Nephron progenitor cell (in vitro differentiated cells): ENCODE results near the gene LRP2BP.
"Not testable (repeated sequence)": the region's sequence is repeated elsewhere in the genome, so short reads cannot be mapped to it uniquely, and the experiment has no call there.

Experiments
- DNase-seq: peaks from one replicate; pipeline ENCODE4 v3.0.0; 2021
- H3K27ac Mint-ChIP-seq: 2 replicates; pipeline ENCODE4 v1.8.0; 2021; ENCODE audit warnings: mild to moderate bottlenecking, moderate library complexity, mixed read lengths
- H3K27me3 Mint-ChIP-seq: 2 replicates; pipeline ENCODE4 v1.8.0; 2021; ENCODE audit warnings: mild to moderate bottlenecking, low read depth, mixed read lengths; ENCODE audit not compliant: poor library complexity
- H3K36me3 Mint-ChIP-seq: 2 replicates; pipeline ENCODE4 v1.8.0; 2021; ENCODE audit warnings: low read depth, mixed read lengths
- H3K4me1 Mint-ChIP-seq: 2 replicates; pipeline ENCODE4 v1.8.0; 2021; ENCODE audit warnings: mixed read lengths
- H3K4me3 Mint-ChIP-seq: 2 replicates; pipeline ENCODE4 v1.8.0; 2021; ENCODE audit warnings: mild to moderate bottlenecking, moderate library complexity, mixed read lengths
- H3K9me3 Mint-ChIP-seq: 2 replicates; pipeline ENCODE4 v1.8.0; 2021; ENCODE audit warnings: mild to moderate bottlenecking, moderate library complexity, mixed read lengths
- TF ChIP-seq, protein P1 (sequence below): fragments of 200-600 bp; sonication (generic); IDR thresholded peaks from 2 replicates; pipeline ENCODE4 v1.5.0; 2021; ENCODE audit warnings: antibody characterized with exemption

Gene LRP2BP

DNA sequence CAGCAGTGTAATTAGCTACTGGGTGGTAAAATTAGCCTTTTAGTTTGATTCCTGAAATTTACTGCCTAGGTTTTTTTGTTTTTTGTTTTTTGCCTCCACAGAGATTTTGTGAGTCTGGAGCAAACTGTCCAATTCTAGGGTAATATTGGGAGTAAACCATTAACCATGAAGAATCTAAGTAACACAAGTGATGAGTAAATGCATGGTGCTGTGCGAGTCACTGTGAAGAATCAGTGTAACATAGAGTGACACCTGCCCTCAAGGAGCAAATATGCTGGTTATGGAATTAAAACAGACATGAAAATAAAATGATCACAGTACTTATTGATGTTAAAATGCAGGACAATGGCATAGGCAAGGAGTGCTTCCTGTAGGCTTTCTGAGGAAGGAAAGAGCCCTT is 60.1 kb downstream of the LRP2BP start:
- H3K9me3 Mint-ChIP-seq: peaks cover 27% of the 10 kb centered on the region
- H3K4me1 Mint-ChIP-seq: peaks cover 5% of the 10 kb centered on the region
- TF ChIP-seq, protein P1, sequence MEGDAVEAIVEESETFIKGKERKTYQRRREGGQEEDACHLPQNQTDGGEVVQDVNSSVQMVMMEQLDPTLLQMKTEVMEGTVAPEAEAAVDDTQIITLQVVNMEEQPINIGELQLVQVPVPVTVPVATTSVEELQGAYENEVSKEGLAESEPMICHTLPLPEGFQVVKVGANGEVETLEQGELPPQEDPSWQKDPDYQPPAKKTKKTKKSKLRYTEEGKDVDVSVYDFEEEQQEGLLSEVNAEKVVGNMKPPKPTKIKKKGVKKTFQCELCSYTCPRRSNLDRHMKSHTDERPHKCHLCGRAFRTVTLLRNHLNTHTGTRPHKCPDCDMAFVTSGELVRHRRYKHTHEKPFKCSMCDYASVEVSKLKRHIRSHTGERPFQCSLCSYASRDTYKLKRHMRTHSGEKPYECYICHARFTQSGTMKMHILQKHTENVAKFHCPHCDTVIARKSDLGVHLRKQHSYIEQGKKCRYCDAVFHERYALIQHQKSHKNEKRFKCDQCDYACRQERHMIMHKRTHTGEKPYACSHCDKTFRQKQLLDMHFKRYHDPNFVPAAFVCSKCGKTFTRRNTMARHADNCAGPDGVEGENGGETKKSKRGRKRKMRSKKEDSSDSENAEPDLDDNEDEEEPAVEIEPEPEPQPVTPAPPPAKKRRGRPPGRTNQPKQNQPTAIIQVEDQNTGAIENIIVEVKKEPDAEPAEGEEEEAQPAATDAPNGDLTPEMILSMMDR: no peak
- H3K27me3 Mint-ChIP-seq: peaks cover 4% of the 10 kb centered on the region
- DNase-seq: no peak
- H3K36me3 Mint-ChIP-seq: peaks cover 55% of the 10 kb centered on the region
- no peak overlapping the region for H3K4me3 Mint-ChIP-seq
- H3K27ac Mint-ChIP-seq: no peak overlapping the region

DNA sequence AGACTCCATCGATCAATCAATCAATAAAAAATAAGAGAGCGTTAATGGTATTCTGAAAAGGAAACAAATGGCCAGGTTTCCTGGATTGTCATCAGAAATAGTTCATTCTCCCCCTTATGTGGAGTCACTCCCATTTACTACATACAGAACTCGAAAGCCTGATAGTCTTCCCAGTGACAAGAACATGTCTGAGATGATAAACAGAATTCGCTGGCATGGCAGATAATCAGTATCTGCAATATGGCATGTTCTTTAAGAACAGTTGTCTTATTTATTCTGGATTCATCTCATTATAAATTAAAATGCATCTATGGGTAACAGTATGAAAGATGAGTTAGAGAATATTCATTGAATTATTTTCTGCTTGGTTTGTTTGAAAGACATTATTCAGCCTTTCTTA is 61.4 kb downstream of the LRP2BP start:
- Mint-ChIP-seq H3K4me3 (no peak overlapping the region), H3K9me3 (peaks cover 35% of the 10 kb centered on the region), H3K36me3 (peaks cover 57% of the 10 kb centered on the region), H3K27ac (no peak overlapping the region), H3K27me3 (peaks cover 4% of the 10 kb centered on the region), H3K4me1 (no peaks in the 10 kb centered on the region)
- TF ChIP-seq, protein P1: no peak
- DNase-seq: no peak

DNA sequence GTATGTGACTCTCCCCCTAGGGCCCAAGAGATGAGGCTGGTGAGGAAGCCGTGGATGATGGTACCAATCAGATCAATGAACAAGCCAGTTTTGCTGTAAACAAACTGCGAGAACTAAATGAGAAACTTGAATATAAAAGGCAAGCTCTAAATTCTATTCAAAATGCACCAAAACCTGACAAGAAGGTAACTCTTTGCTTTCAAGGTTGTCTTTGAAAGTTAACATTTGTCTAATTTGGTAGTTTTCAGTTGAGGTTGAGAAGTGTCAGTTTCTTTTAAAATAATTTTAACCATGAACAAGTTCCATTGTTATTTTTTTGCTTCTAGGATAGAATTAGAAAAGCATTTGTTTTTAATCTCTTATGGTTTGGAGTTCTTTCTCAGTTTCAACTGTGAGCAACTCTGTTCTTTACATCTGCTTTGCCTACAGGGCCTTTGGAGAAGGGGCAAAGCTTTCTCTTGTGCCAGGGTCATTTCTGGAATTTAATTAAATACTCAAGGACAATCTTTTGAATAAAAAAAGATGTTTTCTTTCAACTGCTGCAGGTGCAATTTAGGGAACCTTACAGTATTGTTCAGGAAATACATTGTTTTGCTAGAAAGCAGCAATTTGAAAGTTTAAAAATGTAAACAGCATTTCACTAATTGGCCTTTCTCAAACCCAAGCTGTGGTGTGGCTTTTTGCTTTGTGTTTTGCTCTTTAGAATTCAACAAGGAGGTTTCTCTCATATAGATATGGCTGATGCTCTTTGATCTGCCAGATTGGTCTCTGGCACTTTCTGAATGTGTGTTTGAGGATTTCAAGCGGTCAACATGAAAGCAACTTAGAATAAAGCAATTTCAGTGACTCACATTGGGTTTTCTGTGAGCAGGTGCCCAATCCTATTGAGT is 62.9 kb downstream of the LRP2BP start:
- H3K27ac Mint-ChIP-seq: no peak overlapping the region
- no peak for DNase-seq
- no peak overlapping the region for H3K4me3 Mint-ChIP-seq
- peaks cover 35% of the 10 kb centered on the region for H3K9me3 Mint-ChIP-seq
- TF ChIP-seq, protein P1: no peak
- H3K27me3 Mint-ChIP-seq: peaks cover 4% of the 10 kb centered on the region
- no peaks in the 10 kb centered on the region for H3K4me1 Mint-ChIP-seq
- peaks cover 57% of the 10 kb centered on the region for H3K36me3 Mint-ChIP-seq

DNA sequence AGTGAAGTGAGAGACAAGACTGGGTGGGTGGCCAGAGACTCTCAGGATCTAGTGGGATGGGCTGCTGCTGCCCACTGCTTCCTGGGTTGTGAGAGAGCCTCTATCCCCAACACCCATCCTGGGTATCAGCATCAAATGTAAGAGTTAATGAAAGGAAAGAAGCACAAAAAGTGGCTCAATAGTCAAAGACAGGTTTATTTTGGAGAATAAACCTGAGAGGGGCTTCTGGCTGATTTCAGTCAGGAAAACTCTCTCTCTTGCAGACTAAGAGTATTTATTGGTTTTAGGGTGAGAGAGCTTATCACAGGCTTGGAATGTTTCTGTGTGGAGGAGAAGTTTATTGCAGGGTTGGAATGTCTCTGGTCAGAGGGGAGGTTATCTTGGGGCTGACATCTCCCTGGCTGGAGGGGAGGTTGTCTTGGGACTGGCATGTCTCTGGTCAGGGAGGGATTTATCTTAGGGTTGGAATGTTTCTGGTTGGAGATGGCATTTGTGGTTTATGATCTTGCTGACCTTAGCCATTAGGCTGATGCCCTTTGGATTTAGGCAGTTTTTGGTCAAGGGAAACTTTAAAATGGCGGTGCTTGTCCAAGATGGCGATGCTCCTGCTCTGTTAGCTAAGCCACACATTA is 65.7 kb downstream of the LRP2BP start:
- Mint-ChIP-seq H3K36me3 (peaks cover 34% of the 10 kb centered on the region), H3K9me3 (peaks cover 32% of the 10 kb centered on the region)
- not testable (repeated sequence) for H3K27me3 Mint-ChIP-seq, DNase-seq, H3K4me1 Mint-ChIP-seq, H3K27ac Mint-ChIP-seq, H3K4me3 Mint-ChIP-seq

DNA sequence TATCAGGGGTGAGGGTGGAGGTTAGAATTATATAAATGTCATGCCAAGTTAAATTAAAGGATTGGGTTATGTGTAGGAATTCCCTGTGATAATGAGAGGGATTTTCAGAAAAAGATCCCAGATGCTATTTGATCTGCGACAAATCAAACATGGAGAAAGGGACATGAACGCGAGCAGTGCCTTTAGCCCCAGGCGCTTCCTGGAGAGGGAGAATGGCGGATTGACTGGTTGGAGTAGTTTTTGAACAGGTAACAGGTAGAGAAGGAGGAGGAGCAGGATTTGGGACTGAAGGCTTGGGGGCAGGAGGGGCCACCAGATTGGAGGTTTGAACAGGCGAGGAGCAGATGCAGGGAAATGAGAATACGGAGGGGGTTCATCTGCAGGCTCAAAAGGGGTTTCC is 67.1 kb downstream of the LRP2BP start:
- H3K4me3 Mint-ChIP-seq: no peak overlapping the region
- no peaks in the 10 kb centered on the region for H3K27me3 Mint-ChIP-seq
- no peak for DNase-seq

DNA sequence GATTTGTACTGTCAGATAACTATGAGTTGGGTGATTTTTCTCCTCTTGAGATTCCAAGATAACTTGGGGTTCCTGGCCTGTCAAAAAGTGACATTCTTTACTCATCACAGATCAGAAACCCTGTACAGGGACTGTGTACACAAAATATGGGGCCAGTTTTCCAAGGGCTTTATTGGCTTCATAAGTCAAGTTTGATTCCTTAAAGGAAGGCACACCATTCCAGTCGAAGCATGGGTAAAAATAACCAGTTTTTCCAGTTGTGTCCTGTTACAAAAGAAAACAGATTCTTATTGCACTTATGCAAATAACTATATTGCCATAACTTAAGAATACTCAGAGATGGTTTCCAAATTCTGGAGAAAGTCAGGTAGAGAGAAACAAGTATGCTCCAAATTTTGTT is 70.0 kb downstream of the LRP2BP start:
- Mint-ChIP-seq H3K9me3 (peaks cover 49% of the 10 kb centered on the region), H3K36me3 (peaks cover 73% of the 10 kb centered on the region)
- not testable (repeated sequence) for DNase-seq, H3K4me3 Mint-ChIP-seq, H3K27me3 Mint-ChIP-seq, H3K4me1 Mint-ChIP-seq, H3K27ac Mint-ChIP-seq

More for the DNA sequence above, 67.1 kb downstream of the LRP2BP start:
- Mint-ChIP-seq H3K27ac (no peak overlapping the region), H3K9me3 (peaks cover 44% of the 10 kb centered on the region), H3K36me3 (peaks cover 47% of the 10 kb centered on the region), H3K4me1 (no peaks in the 10 kb centered on the region)
- TF ChIP-seq, protein P1: no peak

DNA sequence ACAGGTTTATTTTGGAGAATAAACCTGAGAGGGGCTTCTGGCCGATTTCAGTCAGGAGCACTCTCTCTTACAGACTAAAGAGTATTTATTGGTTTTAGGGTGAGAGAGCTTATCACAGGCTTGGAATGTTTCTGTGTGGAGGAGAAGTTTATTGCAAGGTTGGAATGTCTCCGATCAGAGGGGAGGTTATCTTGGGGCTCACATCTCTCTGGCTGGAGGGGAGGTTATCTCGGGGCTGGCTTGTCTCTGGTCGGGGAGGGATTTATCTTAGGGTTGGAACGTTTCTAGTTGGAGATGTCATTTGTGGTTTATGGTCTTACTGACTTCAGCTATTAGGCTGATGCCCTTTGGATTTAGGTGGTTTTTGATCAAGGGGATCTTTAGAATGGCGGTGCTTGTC is 71.4 kb downstream of the LRP2BP start:
- H3K4me3 Mint-ChIP-seq, DNase-seq: not testable (repeated sequence)
- peaks cover 73% of the 10 kb centered on the region for H3K36me3 Mint-ChIP-seq

More for the DNA sequence above, 71.4 kb downstream of the LRP2BP start:
- H3K4me1 Mint-ChIP-seq, H3K27ac Mint-ChIP-seq, H3K27me3 Mint-ChIP-seq: not testable (repeated sequence)
- H3K9me3 Mint-ChIP-seq: peaks cover 43% of the 10 kb centered on the region
